ENCODE measurements around the gene INO80D. TPM values are rescaled to one million over a fixed set of nuclear protein-coding genes. Genes with fewer than 3 reads are reported as not detected.
"Not testable (repeated sequence)": the region's sequence is repeated elsewhere in the genome, so short reads cannot be mapped to it uniquely, and the experiment has no call there.

INO80D gene
- total RNA-seq, 3 donors from 2014 or later (not counting 1 experiment from before 2014, with no cell fraction given), result 59.6 to 64.7 (median 63.9) TPM

GRCh38 chr2:206031162-206031784, 54.7 kb downstream of the INO80D start:
- H3K27me3 Mint-ChIP-seq (ENCODE audit: low read depth in 2 of 2), result no peaks in the 10 kb centered on the region
- peak overlapping the region in 1 of 2 donors; percentile 3 for H3K27ac Mint-ChIP-seq
- Histone ChIP-seq H3K9me3 (ENCODE audit: control insufficient read depth, insufficient read depth, low read length) (no peaks in the 10 kb centered on the region), H3K27ac (ENCODE audit: low read length) (no peak overlapping the region), H3K4me1 (ENCODE audit: control insufficient read depth, insufficient read depth, low read length) (no peaks in the 10 kb centered on the region), H3K36me3 (ENCODE audit: control insufficient read depth, insufficient read depth, low read length) (peaks cover 13% of the 10 kb centered on the region), H3K4me3 (ENCODE audit: low read length) (no peak overlapping the region), H3K27me3 (ENCODE audit: control insufficient read depth, insufficient read depth, low read length) (no peaks in the 10 kb centered on the region)
- no peak for TF ChIP-seq CTCF (IDR thresholded peaks at IDR 0.05)
- peaks cover 56 to 66% of the 10 kb centered on the region in 2 donors for H3K4me1 Mint-ChIP-seq
- DNase-seq (no peak), ATAC-seq (no peak)
- H3K36me3 Mint-ChIP-seq, result peaks cover 19% of the 10 kb centered on the region
- 97% methylated on average over 9 of the region's 11 CpGs for WGBS (ENCODE audit: insufficient coverage)
- H3K9me3 Mint-ChIP-seq, result peaks cover 0 to 7% of the 10 kb centered on the region in 2 donors
- no peak overlapping the region for H3K4me3 Mint-ChIP-seq
- intact Hi-C loops (cut with micrococcal nuclease), result no loop called here

GRCh38 chr2:206028101-206028500, 57.9 kb downstream of the INO80D start:
- no peaks in the 10 kb centered on the region for H3K9me3 ChIP-seq (ENCODE audit: control insufficient read depth, insufficient read depth, low read length)
- Mint-ChIP-seq H3K27ac (no peak overlapping the region), H3K4me1 (peaks cover 27 to 39% of the 10 kb centered on the region in 2 donors), H3K4me3 (no peak overlapping the region), H3K27me3 (ENCODE audit: low read depth in 2 of 2) (no peaks in the 10 kb centered on the region), H3K36me3 (peaks cover 19% of the 10 kb centered on the region), H3K9me3 (peaks cover 0 to 3% of the 10 kb centered on the region in 2 donors)
- no peaks in the 10 kb centered on the region for H3K4me1 ChIP-seq (ENCODE audit: control insufficient read depth, insufficient read depth, low read length)
- 99% methylated on average over 10 of the region's 10 CpGs for WGBS (ENCODE audit: insufficient coverage)
- no peak overlapping the region for H3K27ac ChIP-seq (ENCODE audit: low read length)
- H3K27me3 ChIP-seq (ENCODE audit: control insufficient read depth, insufficient read depth, low read length), result no peaks in the 10 kb centered on the region
- peaks cover 17% of the 10 kb centered on the region for H3K36me3 ChIP-seq (ENCODE audit: control insufficient read depth, insufficient read depth, low read length)
- H3K4me3 ChIP-seq (ENCODE audit: low read length), result no peak overlapping the region
- ATAC-seq (no peak), DNase-seq (no peak)
- no peak for TF ChIP-seq CTCF (IDR thresholded peaks at IDR 0.05)
- intact Hi-C loops (cut with micrococcal nuclease), result no loop called here

- Mint-ChIP-seq H3K36me3 (no peaks in the 10 kb centered on the region), H3K27ac (no peak overlapping the region), H3K4me3 (no peak overlapping the region), H3K27me3 (ENCODE audit: low read depth in 2 of 2) (no peaks in the 10 kb centered on the region), H3K4me1 (peaks cover 0 to 2% of the 10 kb centered on the region in 2 donors), H3K9me3 (no peaks in the 10 kb centered on the region)
- WGBS (ENCODE audit: insufficient coverage), result 97% methylated on average over 8 of the region's 8 CpGs
- H3K9me3 ChIP-seq (ENCODE audit: control insufficient read depth, insufficient read depth, low read length), result no peaks in the 10 kb centered on the region
- intact Hi-C loops (cut with micrococcal nuclease), result no loop called here
- no peak overlapping the region for H3K27ac ChIP-seq (ENCODE audit: low read length)
- no peaks in the 10 kb centered on the region for H3K4me1 ChIP-seq (ENCODE audit: control insufficient read depth, insufficient read depth, low read length)
- ATAC-seq (no peak), DNase-seq (no peak)
- H3K36me3 ChIP-seq (ENCODE audit: control insufficient read depth, insufficient read depth, low read length), result peaks cover 23% of the 10 kb centered on the region
- H3K27me3 ChIP-seq (ENCODE audit: control insufficient read depth, insufficient read depth, low read length), result no peaks in the 10 kb centered on the region
- no peak overlapping the region for H3K4me3 ChIP-seq (ENCODE audit: low read length)
- TF ChIP-seq CTCF (IDR thresholded peaks at IDR 0.05), result no peak
These were observed 62.8 kb downstream of the INO80D start for GRCh38 chr2:206023183-206023582.

DNA sequence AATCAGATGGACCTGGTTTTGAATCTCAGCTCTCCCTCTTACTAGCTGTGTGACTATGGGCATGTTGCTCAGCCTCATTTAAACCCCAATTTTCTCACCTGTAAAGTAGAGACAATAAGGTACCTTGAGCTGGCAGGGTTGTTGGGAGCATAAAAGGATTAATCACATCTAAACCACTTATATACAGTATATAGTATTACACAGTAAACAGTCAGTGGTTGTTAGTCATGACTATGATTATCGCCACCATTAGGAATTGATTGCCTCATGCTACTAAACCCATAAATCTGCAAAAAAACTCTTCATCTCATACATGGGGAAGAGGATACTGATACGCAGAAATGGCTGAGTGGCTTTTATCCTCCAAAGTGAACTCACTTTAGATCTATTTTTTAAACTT, 65.8 kb downstream of the INO80D start:
- no peak overlapping the region for H3K4me3 ChIP-seq (ENCODE audit: low read length)
- no CpG with 5 or more reads among the region's 2 CpGs for WGBS (ENCODE audit: insufficient coverage)
- Mint-ChIP-seq H3K9me3 (no peaks in the 10 kb centered on the region), H3K36me3 (peaks cover 16% of the 10 kb centered on the region), H3K27me3 (ENCODE audit: low read depth in 2 of 2) (no peaks in the 10 kb centered on the region), H3K27ac (no peak overlapping the region), H3K4me3 (no peak overlapping the region), H3K4me1 (no peaks in the 10 kb centered on the region)
- peaks cover 42% of the 10 kb centered on the region for H3K36me3 ChIP-seq (ENCODE audit: control insufficient read depth, insufficient read depth, low read length)
- H3K9me3 ChIP-seq (ENCODE audit: control insufficient read depth, insufficient read depth, low read length), result no peaks in the 10 kb centered on the region
- no peaks in the 10 kb centered on the region for H3K4me1 ChIP-seq (ENCODE audit: control insufficient read depth, insufficient read depth, low read length)
- no peaks in the 10 kb centered on the region for H3K27me3 ChIP-seq (ENCODE audit: control insufficient read depth, insufficient read depth, low read length)
- ATAC-seq (no peak), DNase-seq (no peak)
- intact Hi-C loops (cut with micrococcal nuclease), result no loop called here
- TF ChIP-seq CTCF (IDR thresholded peaks at IDR 0.05), result no peak
- H3K27ac ChIP-seq (ENCODE audit: low read length), result no peak overlapping the region

- H3K27me3 ChIP-seq (ENCODE audit: control insufficient read depth, insufficient read depth, low read length); H3K9me3 ChIP-seq (ENCODE audit: control insufficient read depth, insufficient read depth, low read length); H3K4me3 ChIP-seq (ENCODE audit: low read length); H3K27ac ChIP-seq (ENCODE audit: low read length); intact Hi-C loops (cut with micrococcal nuclease); H3K27ac Mint-ChIP-seq; H3K27me3 Mint-ChIP-seq (ENCODE audit: low read depth in 2 of 2); H3K4me3 Mint-ChIP-seq; H3K4me1 Mint-ChIP-seq; ATAC-seq; H3K9me3 Mint-ChIP-seq; H3K4me1 ChIP-seq (ENCODE audit: control insufficient read depth, insufficient read depth, low read length); DNase-seq: not testable (repeated sequence)
- peaks cover 16% of the 10 kb centered on the region for H3K36me3 Mint-ChIP-seq
- H3K36me3 ChIP-seq (ENCODE audit: control insufficient read depth, insufficient read depth, low read length), result peaks cover 53% of the 10 kb centered on the region
- 98% methylated on average over 2 of the region's 2 CpGs for WGBS (ENCODE audit: insufficient coverage)
These were observed 70.2 kb downstream of the INO80D start for GRCh38 chr2:206015746-206016145.

Data from natural killer cell (primary cell).